Gastrocnemius medialis (tissue), 4 donors: ENCODE data around the gene GPBP1. TPM values are rescaled to one million over a fixed set of nuclear protein-coding genes. Genes with fewer than 3 reads are reported as not detected.
"Not testable (repeated sequence)": the region's sequence is repeated elsewhere in the genome, so short reads cannot be mapped to it uniquely, and the experiment has no call there.

Source experiments
- ATAC-seq, 2 donors: fragments of 150-250 bp; one replicate each; pipeline ENCODE4 v1.9.1; 2016
- DNase-seq, 2 donors: peaks; one replicate each; pipeline ENCODE4 v3.0.0-alpha.2; 2019
- H3K27ac ChIP-seq, 4 donors: fragments of 200-600 bp; sonication (generic); 1 replicate in 1 of 4; 2 replicates in 3 of 4; pipeline ENCODE4 v1.5.1; 2016 to 2018; ENCODE audit warnings: mild to moderate bottlenecking in 2 of 4, moderate library complexity in 1 of 4
- H3K27me3 ChIP-seq, 3 donors: fragments of 200-600 bp; sonication (generic) in 2 of 3; 1 replicate in 1 of 3; 2 replicates in 2 of 3; pipeline versions ENCODE4 v1.5.1 to v1.6.0; 2016 to 2019; ENCODE audit warnings: mild to moderate bottlenecking in 1 of 3, moderate library complexity in 1 of 3
- H3K36me3 ChIP-seq, 2 donors: fragments of 200-600 bp; sonication (generic) in 1 of 2; one replicate each; pipeline ENCODE4 v1.5.1; 2017 to 2018
- H3K4me1 ChIP-seq, 2 donors: fragments of 200-600 bp; sonication (generic) in 1 of 2; one replicate each; pipeline ENCODE4 v1.5.1; 2016 to 2017; ENCODE audit warnings: mild to moderate bottlenecking in 2 of 2
- H3K4me3 ChIP-seq, 4 donors: fragments of 200-600 bp; sonication (generic) in 3 of 4; 1 replicate in 1 of 4; 2 replicates in 3 of 4; pipeline ENCODE4 v1.5.1; 2016 to 2019; ENCODE audit warnings: mild to moderate bottlenecking in 2 of 4
- H3K9me3 ChIP-seq, 3 donors: fragments of 200-600 bp; sonication (generic) in 2 of 3; 1 replicate in 1 of 3; 2 replicates in 2 of 3; pipeline ENCODE4 v1.5.1; 2016 to 2019
- CTCF ChIP-seq, 5 experiments: fragments of 450-650 bp in 3 of 5; fragments of 200-600 bp in 2 of 5; sonication (generic) in 2 of 5; IDR thresholded peaks in 4 of 5; conservative IDR thresholded peaks in 1 of 5; 1 replicate in 4 of 5; 2 replicates in 1 of 5; pipeline ENCODE4 v1.5.1; 2016 to 2019; ENCODE audit warnings: antibody characterized with exemption in 5 of 5, mild to moderate bottlenecking in 3 of 5, moderate library complexity in 3 of 5
- POLR2A ChIP-seq, 2 donors: fragments of 450-650 bp; IDR thresholded peaks; one replicate each; pipeline ENCODE4 v1.6.1; 2017; ENCODE audit warnings: antibody characterized with exemption in 2 of 2, mild to moderate bottlenecking in 2 of 2, moderate library complexity in 2 of 2
- in situ Hi-C, 4 donors: fragments of 200-750 bp; cut with MboI; loops; one replicate each; pipeline versions ENCODE4 v1.15.0 to v1.8.0; 2017; ENCODE audit warnings: low sequenced_read_pairs in 4 of 4
- intact Hi-C: fragments of 100-400 bp; cut with DNase I; formaldehyde crosslinking; loops from one replicate; pipeline ENCODE4 v1.15.1; 2023; ENCODE audit warnings: low total_unique reads
- total RNA-seq, 4 donors: library from RNA; depleted of rRNA; stranded (reverse); fragments of >200 nt; gene quantifications; one replicate each; pipeline versions ENCODE4 v1.1.0 to v1.2.3, GENCODE V29; 2016

GPBP1 gene
- total RNA-seq, 4 donors from 2014 or later: 40.4 to 58.0 (median 50.5) TPM

GRCh38 chr5:57175551-57176309 is 1.9 kb downstream of the GPBP1 start:
- ATAC-seq (no peak), DNase-seq (no peak)
- Histone ChIP-seq H3K9me3 (no peaks in the 10 kb centered on the region), H3K36me3 (no peaks in the 10 kb centered on the region), H3K27ac (peak overlapping the region; percentile 98 to 100 (median 100)), H3K4me1 (peaks cover 46 to 57% of the 10 kb centered on the region in 2 donors), H3K4me3 (peak overlapping the region; percentile 84 to 99 (median 92)), H3K27me3 (no peaks in the 10 kb centered on the region)
- intact Hi-C loops (loop anchor here (2.0 kb wide), 1 partner anchor 1181 kb away; the partner anchor contains the start of gene IL6ST), in situ Hi-C loops (loop anchor here in 2 of 4 donors (25.0 kb wide), 1 partner anchor 1188 kb away; the partner anchor contains the start of gene IL6ST (in 2 of the 2))
- TF ChIP-seq CTCF (IDR thresholded peaks at IDR 0.05 in 4 of 5, conservative IDR thresholded peaks at IDR 0.05 in 1 of 5) (no peak), POLR2A (IDR thresholded peaks at IDR 0.05) (no peak)

GRCh38 chr5:57176350-57176857 is 2.5 kb downstream of the GPBP1 start:
- in situ Hi-C loops: loop anchor here in 2 of 4 donors (25.0 kb wide), 1 partner anchor 1189 kb away; the partner anchor contains the start of gene IL6ST (in 2 of the 2)
- no peak for ATAC-seq
- peaks cover 53 to 64% of the 10 kb centered on the region in 2 donors for H3K4me1 ChIP-seq

GRCh38 chr5:57177479-57178156 is 3.8 kb downstream of the GPBP1 start:
- in situ Hi-C loops (loop anchor here in 2 of 4 donors (25.0 kb wide), 1 partner anchor 1190 kb away; the partner anchor contains the start of gene IL6ST (in 2 of the 2)), intact Hi-C loops (no loop called here)
- Histone ChIP-seq H3K9me3 (no peaks in the 10 kb centered on the region), H3K4me3 (peak overlapping the region; percentile 84 to 99 (median 92)), H3K36me3 (no peaks in the 10 kb centered on the region), H3K27ac (peak overlapping the region; percentile 98 to 100 (median 100)), H3K4me1 (peaks cover 59 to 67% of the 10 kb centered on the region in 2 donors), H3K27me3 (no peaks in the 10 kb centered on the region)
- no peak for TF ChIP-seq POLR2A (IDR thresholded peaks at IDR 0.05)
- no peak for TF ChIP-seq CTCF (IDR thresholded peaks at IDR 0.05 in 4 of 5, conservative IDR thresholded peaks at IDR 0.05 in 1 of 5)
- no peak for DNase-seq
- no peak for ATAC-seq

More at GRCh38 chr5:57176350-57176857, 2.5 kb downstream of the GPBP1 start:
- Histone ChIP-seq H3K27me3 (no peaks in the 10 kb centered on the region), H3K9me3 (no peaks in the 10 kb centered on the region), H3K36me3 (no peaks in the 10 kb centered on the region), H3K27ac (peak overlapping the region; percentile 98 to 100 (median 100)), H3K4me3 (peak overlapping the region; percentile 84 to 99 (median 92))
- no peak for DNase-seq
- TF ChIP-seq CTCF (IDR thresholded peaks at IDR 0.05 in 4 of 5, conservative IDR thresholded peaks at IDR 0.05 in 1 of 5): no peak
- TF ChIP-seq POLR2A (IDR thresholded peaks at IDR 0.05): peak in 1 of 2 donors; percentile 21
- intact Hi-C loops: no loop called here

- H3K9me3 ChIP-seq, H3K36me3 ChIP-seq, intact Hi-C loops, H3K27me3 ChIP-seq, DNase-seq, ATAC-seq: not testable (repeated sequence)
- H3K4me1 ChIP-seq: peaks cover 63 to 65% of the 10 kb centered on the region in 2 donors
- H3K27ac ChIP-seq: peak overlapping the region in 3 of 4 donors; percentile 56 to 100 (median 100)
- peak overlapping the region; percentile 84 to 99 (median 92) for H3K4me3 ChIP-seq
- in situ Hi-C loops: loop anchor here in 2 of 4 donors (25.0 kb wide), 1 partner anchor 1191 kb away; the partner anchor contains the start of gene IL6ST (in 2 of the 2)
Measured at GRCh38 chr5:57178238-57178637, 4.4 kb downstream of the GPBP1 start.
